SKM-1 treated with dmso at 0.1 percent for 144 hours (cell line): ENCODE data around the gene RRP9.
"Not testable (repeated sequence)": the region's sequence is repeated elsewhere in the genome, so short reads cannot be mapped to it uniquely, and the experiment has no call there.

Experiments used
- DNase-seq: peaks from one replicate; lab custom pipeline; 2025; ENCODE audit not compliant: unreplicated experiment; lab: John Stamatoyannopoulos, UW

RRP9 gene, protein sequence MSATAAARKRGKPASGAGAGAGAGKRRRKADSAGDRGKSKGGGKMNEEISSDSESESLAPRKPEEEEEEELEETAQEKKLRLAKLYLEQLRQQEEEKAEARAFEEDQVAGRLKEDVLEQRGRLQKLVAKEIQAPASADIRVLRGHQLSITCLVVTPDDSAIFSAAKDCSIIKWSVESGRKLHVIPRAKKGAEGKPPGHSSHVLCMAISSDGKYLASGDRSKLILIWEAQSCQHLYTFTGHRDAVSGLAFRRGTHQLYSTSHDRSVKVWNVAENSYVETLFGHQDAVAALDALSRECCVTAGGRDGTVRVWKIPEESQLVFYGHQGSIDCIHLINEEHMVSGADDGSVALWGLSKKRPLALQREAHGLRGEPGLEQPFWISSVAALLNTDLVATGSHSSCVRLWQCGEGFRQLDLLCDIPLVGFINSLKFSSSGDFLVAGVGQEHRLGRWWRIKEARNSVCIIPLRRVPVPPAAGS

GRCh38 chr3:51941798-51942602, at the start of gene RRP9, which contains the start of gene PARP3:
TSS of gene RRP9 (minus strand) at chr3:51941904. CDS start at chr3:51941867, 37 bp downstream.
TSS of gene PARP3 (plus strand) at chr3:51942363. CDS start at chr3:51943356, 993 bp downstream.
- peak; percentile 100 for DNase-seq

DNA sequence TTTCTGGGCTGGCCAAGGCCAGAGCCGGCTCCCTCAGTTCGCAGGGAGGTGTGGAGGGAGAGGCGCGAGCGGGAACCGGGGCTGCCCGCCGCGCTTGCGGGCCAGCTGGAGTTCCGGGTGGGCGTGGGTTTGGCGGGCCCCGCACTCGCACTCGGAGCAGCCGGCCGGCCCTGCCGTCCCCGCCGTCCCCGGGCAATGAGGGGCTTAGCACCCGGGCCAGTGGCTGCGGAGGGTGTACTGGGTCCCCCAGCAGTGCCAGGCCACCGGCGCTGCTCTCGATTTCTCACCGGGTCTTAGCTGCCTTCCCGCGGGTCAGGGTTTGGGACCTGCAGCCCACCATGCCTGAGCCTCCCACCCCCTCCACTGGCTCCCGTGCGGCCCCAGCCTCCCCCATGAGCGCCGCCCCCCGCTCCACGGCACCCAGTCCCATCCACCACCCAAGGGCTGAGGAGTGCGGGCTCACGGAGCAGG, 48.8 kb upstream of the RRP9 start:
- not testable (repeated sequence) for DNase-seq

- DNase-seq = no peak
Observed at GRCh38 chr3:51988286-51989146, 46.8 kb upstream of the RRP9 start.

DNA sequence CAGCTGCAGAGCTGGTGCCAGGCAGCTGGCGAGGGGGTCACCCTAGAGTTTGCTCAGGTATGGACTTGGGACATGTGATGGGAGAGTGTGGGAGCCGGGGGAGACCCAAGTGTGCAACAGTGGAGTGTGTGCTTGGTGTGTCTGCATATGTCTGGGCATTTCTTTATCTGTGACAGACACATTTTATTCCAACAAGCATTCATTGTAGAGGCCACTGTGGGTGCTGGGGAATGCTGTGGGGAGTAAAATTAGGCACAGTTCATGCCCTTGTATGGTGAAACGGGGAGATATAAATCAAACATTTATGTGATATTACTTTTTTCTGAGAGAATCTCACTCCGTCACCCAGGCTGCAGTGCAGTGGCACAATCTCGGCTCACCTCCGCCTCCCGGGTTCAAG, 45.9 kb upstream of the RRP9 start:
- DNase-seq = no peak

- DNase-seq = no peak
Observed at GRCh38 chr3:51986010-51986947, 44.6 kb upstream of the RRP9 start.

DNA sequence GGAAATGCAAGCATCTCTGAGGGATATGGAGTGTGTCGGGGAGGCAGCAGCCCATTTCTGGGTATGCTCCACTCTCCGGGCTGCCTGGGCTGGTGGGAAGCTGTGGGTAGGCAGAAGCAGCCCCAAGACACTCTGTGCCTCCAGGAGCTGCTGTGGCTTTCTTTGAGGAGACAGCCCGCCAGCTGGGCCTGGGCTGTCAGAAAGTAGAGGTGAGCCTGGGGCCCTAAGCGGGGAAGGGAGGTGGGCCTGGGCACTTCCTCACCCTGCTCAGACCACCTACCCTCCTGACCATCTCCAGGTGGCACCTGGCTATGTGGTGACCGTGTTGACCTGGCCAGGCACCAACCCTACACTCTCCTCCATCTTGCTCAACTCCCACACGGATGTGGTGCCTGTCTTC, 43.4 kb upstream of the RRP9 start:
- DNase-seq = no peak

DNA sequence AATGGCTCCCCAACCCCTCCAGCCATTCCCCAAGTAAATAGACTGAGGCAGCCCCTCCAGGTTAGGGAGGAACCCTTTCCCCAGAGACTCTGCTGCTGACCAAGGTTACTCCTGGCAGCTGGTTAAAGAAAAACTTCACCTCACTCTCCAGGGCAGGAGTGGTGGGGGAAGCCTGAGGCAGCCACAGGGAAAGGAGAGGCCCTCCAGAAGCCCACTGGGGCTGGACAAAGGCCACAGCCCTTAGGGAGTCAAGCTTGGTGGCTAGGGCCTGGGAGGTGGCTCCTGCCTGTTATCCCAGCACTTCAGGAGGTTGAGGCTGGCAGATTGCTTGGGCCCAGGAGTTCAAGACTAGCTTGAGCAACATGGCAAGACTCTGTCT, 42.6 kb upstream of the RRP9 start:
- DNase-seq = no peak

- no peak for DNase-seq
Observed at GRCh38 chr3:51983578-51984268, 42.0 kb upstream of the RRP9 start.

- peak; percentile 70 for DNase-seq
Observed at GRCh38 chr3:51982838-51983577, 41.3 kb upstream of the RRP9 start, which contains the start of gene ACY1. TSS of gene ACY1 (plus strand) at chr3:51983535. CDS start at chr3:51984065, 530 bp downstream.

DNA sequence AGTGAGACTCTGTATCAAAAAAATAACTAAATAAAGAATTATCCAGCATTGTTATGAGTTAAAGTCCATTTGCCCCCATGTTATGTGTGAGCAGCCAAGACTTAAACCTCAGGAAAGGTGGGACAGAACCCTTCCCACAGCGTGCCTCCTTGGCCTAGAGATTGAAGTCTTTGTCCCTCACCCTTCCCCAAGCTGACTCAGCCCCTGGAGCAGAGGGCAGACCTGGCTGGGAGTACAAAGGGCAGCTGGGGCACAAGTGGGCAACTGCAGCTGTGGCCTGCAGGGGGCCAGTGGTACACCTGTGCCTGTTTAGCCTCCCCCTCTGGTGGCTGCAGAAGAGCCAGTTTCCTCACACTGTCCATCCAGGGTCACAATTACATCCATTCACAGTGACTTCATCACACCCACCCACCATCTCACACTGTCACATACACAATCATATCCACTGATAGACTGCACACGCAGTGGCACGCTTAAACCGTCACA, 40.7 kb upstream of the RRP9 start:
- DNase-seq = no peak

DNA sequence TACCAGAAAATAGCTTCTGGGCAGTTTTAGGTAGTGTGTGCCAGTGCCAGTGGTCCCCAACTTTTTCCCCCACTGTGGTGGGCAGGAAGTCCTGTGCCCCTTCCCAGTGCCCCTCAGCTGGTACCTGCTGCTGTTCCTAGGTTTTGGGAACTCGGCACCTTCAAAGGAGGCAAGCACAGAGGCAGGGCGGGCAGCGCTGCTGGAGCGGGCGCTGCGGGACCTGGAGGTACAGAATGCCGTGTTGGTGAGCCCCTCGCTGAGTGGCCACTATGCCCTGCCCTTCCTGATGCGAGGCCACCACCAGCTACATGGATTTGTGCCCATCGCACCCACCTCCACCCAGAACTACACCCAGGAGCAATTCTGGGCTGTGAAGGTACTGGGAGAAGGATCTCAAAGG, 38.5 kb upstream of the RRP9 start:
- no peak for DNase-seq

- DNase-seq = no peak
Observed at GRCh38 chr3:51978143-51978502, 36.4 kb upstream of the RRP9 start.

DNA sequence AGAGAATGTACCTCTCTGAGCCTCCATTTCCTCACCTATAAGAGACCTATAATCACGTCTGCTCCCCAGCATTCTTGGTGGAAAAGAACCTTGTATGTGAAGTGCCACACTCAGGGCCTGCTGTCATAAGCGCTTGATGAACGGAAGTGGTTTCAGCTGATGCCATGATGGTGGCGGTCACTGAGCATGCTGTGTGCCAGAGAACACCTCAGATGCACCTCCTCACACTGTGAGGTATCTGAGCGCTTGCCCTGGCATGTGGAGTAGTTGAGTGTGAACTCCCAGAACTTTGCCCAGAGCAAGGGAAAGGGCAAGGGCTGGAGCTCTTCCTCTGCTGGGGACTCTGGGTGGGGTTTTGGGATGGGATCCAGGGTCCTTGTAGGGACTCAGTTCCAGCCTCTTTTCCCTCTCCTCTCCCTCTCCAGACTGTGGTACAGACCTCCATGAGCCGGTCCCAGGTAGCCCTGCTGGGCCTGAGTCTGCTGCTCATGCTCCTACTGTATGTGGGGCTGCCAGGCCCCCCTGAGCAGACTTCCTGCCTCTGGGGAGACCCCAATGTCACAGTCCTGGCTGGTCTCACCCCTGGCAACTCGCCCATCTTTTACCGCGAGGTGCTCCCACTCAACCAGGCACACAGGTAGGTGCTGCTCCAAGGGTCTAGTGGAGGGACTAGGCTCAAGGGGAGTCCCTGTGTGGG, 35.9 kb upstream of the RRP9 start:
- no peak for DNase-seq

DNA sequence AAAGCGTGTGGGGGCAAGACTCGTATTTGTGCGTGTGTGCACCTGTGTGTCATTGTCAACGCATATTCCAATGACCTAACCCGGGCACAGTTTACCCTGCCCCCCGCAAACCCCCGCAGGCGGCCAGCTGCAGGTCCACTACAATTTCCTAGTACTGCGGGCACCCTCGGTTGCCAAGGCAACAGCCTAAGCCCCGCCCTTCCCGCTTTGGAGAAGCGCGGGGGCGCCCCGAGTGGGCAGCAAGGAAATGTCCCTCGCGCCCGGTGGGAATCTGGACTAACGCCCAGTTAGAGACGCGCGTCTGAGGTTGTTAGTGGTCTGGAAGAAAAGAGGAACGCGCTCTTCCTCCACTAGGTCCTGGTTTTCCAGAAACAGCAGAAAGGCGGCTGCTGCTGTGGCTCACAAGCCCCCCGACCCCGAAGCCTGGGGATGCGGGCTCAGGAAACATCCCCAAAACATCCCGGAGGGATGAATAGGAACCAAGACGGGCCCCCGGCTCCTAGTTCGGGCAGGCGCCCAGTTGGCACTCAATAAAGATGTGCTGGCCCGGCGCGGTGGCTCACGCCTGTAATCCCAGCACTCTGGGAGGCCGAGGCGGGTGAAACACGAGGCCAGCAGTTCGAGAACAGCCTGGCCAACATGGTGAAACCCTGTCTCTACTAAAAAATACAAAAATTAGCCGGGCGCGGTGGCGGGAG, 34.3 kb upstream of the RRP9 start:
- DNase-seq = no peak

DNA sequence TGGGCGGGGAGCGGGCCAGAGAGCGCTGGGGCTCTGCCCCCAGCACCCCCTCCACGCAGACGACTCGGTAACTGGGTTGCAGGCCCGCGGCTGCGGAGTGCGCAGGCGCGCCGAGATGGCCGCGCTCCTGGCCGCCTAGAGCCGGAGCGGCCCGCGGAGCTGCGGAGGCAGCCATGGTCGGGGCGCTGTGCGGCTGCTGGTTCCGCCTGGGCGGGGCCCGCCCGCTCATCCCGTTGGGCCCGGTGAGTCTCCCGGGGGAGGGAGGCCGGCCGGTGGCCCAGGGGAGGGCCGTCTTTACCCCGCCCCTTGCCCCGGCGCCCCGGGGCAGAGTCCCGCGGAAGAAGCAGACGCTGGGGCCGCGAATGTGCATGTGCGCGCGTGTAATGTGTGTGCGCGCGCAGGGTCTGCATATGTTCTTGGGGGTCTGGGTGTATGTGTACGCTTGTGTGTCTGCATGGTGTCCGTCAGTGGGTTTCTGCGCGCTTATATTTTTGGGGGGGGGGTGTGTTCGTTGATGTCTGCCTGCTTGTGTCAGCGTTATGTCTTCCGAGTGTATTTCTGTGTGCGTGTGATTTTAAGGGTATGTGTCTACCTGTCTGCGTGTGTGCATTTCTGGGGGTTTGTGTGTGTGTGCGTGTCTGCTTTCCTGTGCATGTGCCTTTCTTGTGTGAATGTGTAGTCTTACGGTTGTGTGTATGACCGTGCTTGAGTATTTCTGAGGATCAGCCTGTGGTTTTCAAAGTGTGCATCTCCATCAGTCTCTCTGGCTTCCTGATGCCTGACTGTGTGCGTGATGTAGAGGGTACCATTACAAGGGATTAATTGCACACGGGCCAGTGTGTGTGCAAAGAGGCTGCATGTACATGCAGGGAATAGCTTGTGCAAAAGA, 33.5 kb upstream of the RRP9 start, which contains the start of gene ABHD14A:
Gene ABHD14A, plus strand, starts transcription at position 102 of the 889 bp plus-strand sequence. Its CDS starts 72 bp downstream, at position 174.
- peak; percentile 55 for DNase-seq
